H1 (cell line): Measurements from ENCODE around the gene TTLL5. TPM values are rescaled to one million over a fixed set of nuclear protein-coding genes. Genes with fewer than 3 reads are reported as not detected.

Source experiments
- CTCF ChIA-PET: fragments of 300-600 bp; sonication (Branson Sonifier 250); formaldehyde crosslinking; loops from one replicate; lab custom pipeline; 2021; ENCODE audit not compliant: partially characterized antibody; lab: Charles Lee
- POLR2A ChIA-PET: fragments of 300-600 bp; sonication (Branson Sonifier 250); formaldehyde crosslinking; loops from one replicate; lab custom pipeline; 2021; ENCODE audit warnings: inconsistent platforms; ENCODE audit not compliant: partially characterized antibody; lab: Charles Lee
- DNase-seq, 2 experiments: peaks; one replicate each; pipeline versions ENCODE4 v3.0.0 to v3.0.0-alpha.2; 2010 to 2022; ENCODE audit warnings: low spot score in 2 of 2, low read depth in 1 of 2, mixed read lengths in 1 of 2
- FAIRE-seq: peaks from 2 replicates; lab custom pipeline; 2011; peaks lifted over from hg19 to GRCh38; lab: Jason Lieb, UNC
- H2AFZ ChIP-seq: 2 replicates; pipeline ENCODE4 v1.8.1; 2012; ENCODE audit warnings: low read length, inconsistent platforms
- H2AK5ac ChIP-seq: 2 replicates; pipeline ENCODE4 v1.6.1; 2013; ENCODE audit warnings: low read depth, low read length
- H2BK120ac ChIP-seq: replicated peaks from 2 replicates; pipeline ENCODE3; 2013; ENCODE audit warnings: low read depth, low read length, inconsistent platforms
- H2BK12ac ChIP-seq: 2 replicates; pipeline ENCODE4 v1.6.1; 2013; ENCODE audit warnings: low read depth, low read length
- H2BK15ac ChIP-seq: 2 replicates; pipeline ENCODE4 v1.6.1; 2013; ENCODE audit warnings: low read length
- H2BK20ac ChIP-seq: 2 replicates; pipeline ENCODE4 v1.6.1; 2013; ENCODE audit warnings: low read length
- H2BK5ac ChIP-seq: 2 replicates; pipeline ENCODE4 v1.6.1; 2013; ENCODE audit warnings: low read depth, low read length
- H3K14ac ChIP-seq: 2 replicates; pipeline ENCODE4 v1.6.1; 2013; ENCODE audit warnings: inconsistent platforms; ENCODE audit not compliant: insufficient read length
- H3K18ac ChIP-seq: 2 replicates; pipeline ENCODE4 v1.6.1; 2013; ENCODE audit warnings: low read length; ENCODE audit errors: extremely low read depth
- H3K23ac ChIP-seq: 2 replicates; pipeline ENCODE4 v1.6.1; 2013; ENCODE audit warnings: inconsistent platforms; ENCODE audit not compliant: insufficient read length
- H3K23me2 ChIP-seq: 2 replicates; pipeline ENCODE4 v1.6.1; 2013; ENCODE audit warnings: low read depth, low read length
- H3K27ac ChIP-seq: 2 replicates; pipeline ENCODE4 v1.6.1; 2011; ENCODE audit warnings: low read depth, low read length, inconsistent platforms
- H3K27me3 ChIP-seq, 4 experiments: replicated peaks in 1 of 4; 1 replicate in 1 of 4; 2 replicates in 3 of 4; pipeline versions ENCODE4 v1.6.1 to v1.8.1; 2011 to 2013; ENCODE audit warnings: low read length in 3 of 4, mild to moderate bottlenecking in 3 of 4, inconsistent platforms in 2 of 4, mixed read lengths in 2 of 4, moderate library complexity in 1 of 4; ENCODE audit not compliant: control insufficient read depth in 3 of 4, insufficient read depth in 3 of 4; ENCODE audit errors: extremely low read depth in 1 of 4
- H3K36me3 ChIP-seq, 4 experiments: 2 replicates each; pipeline versions ENCODE4 v1.6.1 to v1.8.1; 2011 to 2013; ENCODE audit warnings: mild to moderate bottlenecking in 4 of 4, low read length in 3 of 4, moderate library complexity in 2 of 4, control low read depth in 1 of 4, inconsistent platforms in 1 of 4; ENCODE audit not compliant: insufficient read depth in 4 of 4, control insufficient read depth in 2 of 4
- H3K4ac ChIP-seq: replicated peaks from 2 replicates; pipeline ENCODE3; 2013; ENCODE audit warnings: low read length, low read depth, mixed read lengths, inconsistent platforms; ENCODE audit not compliant: insufficient read length
- H3K4me1 ChIP-seq, 4 experiments: replicated peaks in 1 of 4; 1 replicate in 1 of 4; 2 replicates in 3 of 4; pipeline versions ENCODE4 v1.6.1 to v1.8.1; 2011 to 2013; ENCODE audit warnings: low read length in 3 of 4, inconsistent platforms in 2 of 4, mixed read lengths in 1 of 4; ENCODE audit not compliant: insufficient read depth in 4 of 4, control insufficient read depth in 3 of 4
- H3K4me2 ChIP-seq, 2 experiments: 2 replicates each; pipeline versions ENCODE4 v1.6.1 to v1.8.1; 2011 to 2013; ENCODE audit warnings: low read depth in 2 of 2, low read length in 2 of 2, control low read depth in 1 of 2, inconsistent platforms in 1 of 2, mild to moderate bottlenecking in 1 of 2; ENCODE audit not compliant: insufficient read depth in 1 of 2
- H3K4me3 ChIP-seq, 4 experiments: fragments of 200-600, 300-600 bp in 1 of 4; sonication (generic), shearing (Covaris generic), sonication (Bioruptor Twin) in 1 of 4; 2 replicates each; pipeline versions ENCODE4 v1.5.1 to v1.8.1; 2011 to 2016; ENCODE audit warnings: low read length in 4 of 4, low read depth in 3 of 4, control low read depth in 2 of 4, inconsistent platforms in 2 of 4, mild to moderate bottlenecking in 2 of 4, mixed read lengths in 1 of 4, moderate library complexity in 1 of 4; ENCODE audit not compliant: insufficient read depth in 2 of 4; ENCODE audit errors: extremely low read depth in 1 of 4
- H3K56ac ChIP-seq: replicated peaks from 2 replicates; pipeline ENCODE3; 2013; ENCODE audit warnings: low read depth, mild to moderate bottlenecking, mixed read lengths, low read length, inconsistent platforms; ENCODE audit not compliant: insufficient read length
- H3K79me1 ChIP-seq: 2 replicates; pipeline ENCODE4 v1.6.1; 2013; ENCODE audit warnings: low read depth, low read length, control low read depth
- H3K79me2 ChIP-seq, 2 experiments: 2 replicates each; pipeline versions ENCODE4 v1.6.1 to v1.8.1; 2012 to 2013; ENCODE audit warnings: low read length in 2 of 2, mild to moderate bottlenecking in 2 of 2, inconsistent platforms in 1 of 2; ENCODE audit not compliant: insufficient read depth in 2 of 2, control insufficient read depth in 1 of 2
- H3K9ac ChIP-seq, 4 experiments: replicated peaks in 1 of 4; 1 replicate in 1 of 4; 2 replicates in 3 of 4; pipeline versions ENCODE4 v1.6.1 to v1.8.1; 2011 to 2013; ENCODE audit warnings: low read depth in 3 of 4, low read length in 3 of 4, control low read depth in 2 of 4, mild to moderate bottlenecking in 2 of 4, moderate library complexity in 2 of 4, inconsistent platforms in 1 of 4; ENCODE audit errors: extremely low read depth in 1 of 4
- H3K9me3 ChIP-seq, 2 experiments: 2 replicates each; pipeline versions ENCODE4 v1.6.1 to v1.8.1; 2012 to 2013; ENCODE audit warnings: mild to moderate bottlenecking in 2 of 2, moderate library complexity in 2 of 2, control low read depth in 1 of 2, inconsistent platforms in 1 of 2, low read depth in 1 of 2, low read length in 1 of 2, mixed read lengths in 1 of 2; ENCODE audit not compliant: insufficient read depth in 2 of 2
- H4K20me1 ChIP-seq, 2 experiments: replicated peaks in 1 of 2; 2 replicates each; pipeline versions ENCODE3 to v1.8.1; 2011 to 2013; ENCODE audit warnings: inconsistent platforms in 2 of 2, low read length in 2 of 2, mild to moderate bottlenecking in 1 of 2; ENCODE audit not compliant: insufficient read depth in 2 of 2, control insufficient read depth in 1 of 2
- H4K5ac ChIP-seq: 2 replicates; pipeline ENCODE4 v1.6.1; 2013; ENCODE audit warnings: low read length, low read depth, mixed read lengths, inconsistent platforms; ENCODE audit not compliant: insufficient read length
- H4K8ac ChIP-seq: 2 replicates; pipeline ENCODE4 v1.8.0; 2013; ENCODE audit warnings: mild to moderate bottlenecking, moderate library complexity, low read length, inconsistent platforms; ENCODE audit not compliant: insufficient read depth; ENCODE audit errors: extremely low read depth
- H4K91ac ChIP-seq: replicated peaks from 2 replicates; pipeline ENCODE3; 2013; ENCODE audit warnings: low read length, mixed read lengths, inconsistent platforms; ENCODE audit not compliant: insufficient read length
- ATF2 ChIP-seq: IDR thresholded peaks from 2 replicates; pipeline ENCODE4 v1.6.1; 2012; ENCODE audit warnings: low read length, inconsistent platforms
- BACH1 ChIP-seq: IDR thresholded peaks from 2 replicates; pipeline ENCODE4 v1.6.1; 2012; ENCODE audit warnings: low read length, improper control_type of control experiment
- BCL11A ChIP-seq, 2 experiments: IDR thresholded peaks; one replicate each; pipeline ENCODE4 v1.6.1; 2011; ENCODE audit warnings: low read depth in 2 of 2, low read length in 2 of 2, mild to moderate bottlenecking in 2 of 2
- BRCA1 ChIP-seq: IDR thresholded peaks from 2 replicates; pipeline ENCODE4 v1.6.1; 2012; ENCODE audit warnings: low read depth, low read length, improper control_type of control experiment
- CBX5 ChIP-seq: fragments of 300-800, 300-1000 bp; sonication (generic); IDR thresholded peaks from 2 replicates; pipeline ENCODE4 v1.7.1; 2016; ENCODE audit warnings: antibody characterized with exemption, low read length, low read depth
- CREB1 ChIP-seq: IDR thresholded peaks from 2 replicates; pipeline ENCODE4 v1.6.1; 2012; ENCODE audit warnings: inconsistent platforms
- HDAC6 ChIP-seq: IDR thresholded peaks from one replicate; pipeline ENCODE4 v1.7.1; 2012; ENCODE audit warnings: low read depth, mild to moderate bottlenecking, inconsistent platforms, low read length, moderate library complexity
- MAX ChIP-seq: IDR thresholded peaks from 2 replicates; pipeline ENCODE4 v1.6.1; 2012; ENCODE audit warnings: inconsistent platforms
- PHF8 ChIP-seq: fragments of 200-600 bp; sonication (generic); conservative IDR thresholded peaks from 2 replicates; pipeline ENCODE4 v1.7.1; 2012; ENCODE audit warnings: low read depth, mild to moderate bottlenecking, inconsistent platforms, low read length, moderate library complexity
- TCF12 ChIP-seq: IDR thresholded peaks from 2 replicates; pipeline ENCODE4 v1.6.1; 2011; ENCODE audit warnings: low read depth, mild to moderate bottlenecking, low read length
- WGBS, 2 experiments: shearing (Covaris generic) in 1 of 2; methylation state at CpG; one replicate each; pipeline versions ENCODE4 v1.1.6 to v1.1.7; 2013 to 2015; ENCODE audit warnings: low lambda C conversion rate in 2 of 2, mixed read lengths in 2 of 2, inconsistent platforms in 1 of 2, low coverage in 1 of 2, missing lambda C conversion rate in 1 of 2; ENCODE audit not compliant: insufficient replicate concordance in 2 of 2, insufficient coverage in 1 of 2, insufficient read length in 1 of 2; ENCODE audit errors: extremely low coverage in 1 of 2, missing lambda C conversion rate in 1 of 2; 5-methylcytosine and 5-hydroxymethylcytosine counted together
- polyA plus RNA-seq, 7 experiments: library from polyadenylated mRNA; depleted of rRNA in 3 of 7; stranded (reverse) in 5 of 7; unstranded in 2 of 7; fragments of >200 nt in 5 of 7; fragments of 200-250 nt in 2 of 7; gene quantifications; 1 replicate in 5 of 7; 2 replicates in 1 of 7; 4 replicates in 1 of 7; pipeline versions ENCODE4 v1.2.1 to v1.2.3, GENCODE V29; 2011 to 2013; ENCODE audit warnings: missing spikeins in 2 of 7, mixed read lengths in 2 of 7
- total RNA-seq: library from RNA; stranded (reverse); fragmentation: NEBNext Ultra II Directional; extraction: Animal tissue kit (Norgen Biotek cat#: 25700); gene quantifications from 2 replicates; pipeline ENCODE4 v1.2.1, GENCODE V29; 2021

Gene TTLL5
- total and polyA plus RNA-seq, 2 of the 8 experiments (the other 6 are each of a cell fraction or from before 2014, with no cell fraction given) = 16.1 to 45.9 TPM

DNA sequence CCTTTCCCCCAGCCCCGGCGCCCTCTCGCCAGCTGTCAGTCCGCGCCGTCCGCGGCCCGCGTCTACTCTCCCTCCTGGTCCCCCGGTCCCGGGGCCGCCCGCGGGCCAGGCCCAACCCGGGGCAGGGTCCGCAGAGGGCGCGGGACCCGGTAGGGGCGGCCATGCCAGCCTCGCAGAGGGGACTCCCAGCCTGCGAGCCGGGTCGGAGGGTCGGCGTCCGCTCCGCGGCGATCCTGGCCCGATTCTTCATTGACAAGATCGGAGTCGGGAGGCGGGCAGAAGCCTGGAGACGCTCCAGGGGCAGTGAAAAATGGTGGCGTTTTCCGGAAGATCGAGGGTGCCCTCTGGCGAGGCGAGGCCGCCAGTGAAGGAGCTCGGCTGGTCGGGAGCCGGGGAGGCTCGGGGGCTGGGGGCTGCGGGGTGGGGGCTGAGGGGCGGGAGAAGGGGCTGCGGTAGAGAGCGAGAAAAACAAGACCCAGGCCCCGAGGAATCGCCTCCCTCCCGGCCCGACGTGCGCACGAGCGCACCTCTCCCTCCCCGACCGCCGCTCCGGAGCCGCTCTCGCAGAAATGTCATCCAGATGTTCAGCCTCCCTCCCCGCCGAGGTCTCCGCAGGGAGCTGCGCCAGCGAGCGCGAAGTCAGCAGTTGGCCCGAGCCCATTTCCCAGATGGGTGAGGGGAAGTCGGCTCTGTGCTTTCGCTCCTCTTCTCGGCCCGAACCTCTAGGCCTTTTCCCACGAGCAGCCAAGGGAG, 321.4 kb downstream of the TTLL5 start:
- Histone ChIP-seq H3K27ac (no peak overlapping the region), H2BK120ac (no peak overlapping the region), H2BK20ac (no peak overlapping the region), H3K23ac (no peak overlapping the region), H3K9ac (peak overlapping the region in 1 of 4 experiments; percentile 35; a peak in 3 of 7 replicates), H3K18ac (peak overlapping the region; percentile 60; the same call in 1 of the 2 replicates), H3K27me3 (peaks cover 0 to 26% (median 17%) of the 10 kb centered on the region in 4 experiments; a peak in 5 of 7 replicates), H2BK5ac (no peak overlapping the region), H3K14ac (no peak overlapping the region), H4K91ac (peak overlapping the region; percentile 57), H3K4me1 (peaks cover 0 to 11% (median 2%) of the 10 kb centered on the region in 4 experiments; a peak in 6 of 7 replicates), H3K56ac (no peak overlapping the region), H3K23me2 (peaks cover 9% of the 10 kb centered on the region), H4K8ac (peak overlapping the region; percentile 4; the same call in 1 of the 2 replicates), H3K36me3 (no peaks in the 10 kb centered on the region), H3K79me2 (no peaks in the 10 kb centered on the region), H2BK12ac (no peak overlapping the region), H2AK5ac (no peak overlapping the region), H4K5ac (no peak overlapping the region), H2BK15ac (no peak overlapping the region), H3K79me1 (no peaks in the 10 kb centered on the region), H4K20me1 (no peaks in the 10 kb centered on the region), H3K4me3 (peak overlapping the region; percentile 47 to 89 (median 66)), H3K9me3 (no peaks in the 10 kb centered on the region), H3K4me2 (peak overlapping the region; percentile 86 to 97), H3K4ac (no peak overlapping the region), H2AFZ (peak overlapping the region; percentile 81)
- WGBS, 2 experiments = 3% methylated on average over 31 of the region's 77 CpGs; no CpG with 5 or more reads in 1 of the 2 experiments
- DNase-seq (peak in 1 of 2 experiments; percentile 92), FAIRE-seq (no peak)
- ChIA-PET POLR2A (interaction anchor here (1.0 kb wide), 2 partner anchors 8 to 15 kb away, joined by 3 read pairs; no protein-coding TSS in a partner anchor), CTCF (interaction anchor here (0.5 to 20.1 kb wide), 37 partner anchors 9 to 965 kb away, joined by 3 to 261 read pairs (median 3); no protein-coding TSS in a partner anchor)
- no peak for TF ChIP-seq TCF12
- TF ChIP-seq PHF8 = 0 out of 2 replicates have a peak, but pooled peaks have one; percentile 21
- TF ChIP-seq BCL11A (IDR thresholded peaks at IDR 0.05; ENCODE audit: low read depth in 2 of 2, low read length in 2 of 2) = no peak
- no peak for TF ChIP-seq HDAC6
- no peak for TF ChIP-seq BACH1
- TF ChIP-seq MAX = no peak; the same call in 1 of the 2 replicates
- no peak for TF ChIP-seq ATF2
- TF ChIP-seq CBX5 = no peak
- no peak for TF ChIP-seq BRCA1
- TF ChIP-seq CREB1 = no peak
